ENCODE measurements around the gene P2RX3.
"Not testable (repeated sequence)": the region's sequence is repeated elsewhere in the genome, so short reads cannot be mapped to it uniquely, and the experiment has no call there.

Gene P2RX3

DNA sequence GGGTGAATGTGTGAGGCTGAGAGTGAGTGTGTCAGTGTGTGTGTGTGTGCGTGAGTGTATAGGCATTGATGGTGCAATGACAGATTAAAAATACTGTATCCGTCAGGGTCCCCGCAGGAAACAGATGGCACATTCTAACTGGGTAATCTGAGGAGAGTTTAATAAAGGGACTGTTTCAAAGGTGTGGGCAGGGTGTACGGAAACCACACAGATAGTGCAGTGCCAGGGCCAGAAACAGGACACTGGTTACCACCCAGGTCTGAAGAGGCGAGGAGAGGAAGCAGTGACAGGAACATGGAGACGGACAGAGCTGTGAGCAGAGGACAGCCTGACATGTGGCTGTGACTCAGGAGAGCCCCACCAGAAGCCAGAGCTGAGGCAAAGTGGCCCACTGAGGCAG, 16.5 kb downstream of the P2RX3 start:
- no peak for DNase-seq

DNA sequence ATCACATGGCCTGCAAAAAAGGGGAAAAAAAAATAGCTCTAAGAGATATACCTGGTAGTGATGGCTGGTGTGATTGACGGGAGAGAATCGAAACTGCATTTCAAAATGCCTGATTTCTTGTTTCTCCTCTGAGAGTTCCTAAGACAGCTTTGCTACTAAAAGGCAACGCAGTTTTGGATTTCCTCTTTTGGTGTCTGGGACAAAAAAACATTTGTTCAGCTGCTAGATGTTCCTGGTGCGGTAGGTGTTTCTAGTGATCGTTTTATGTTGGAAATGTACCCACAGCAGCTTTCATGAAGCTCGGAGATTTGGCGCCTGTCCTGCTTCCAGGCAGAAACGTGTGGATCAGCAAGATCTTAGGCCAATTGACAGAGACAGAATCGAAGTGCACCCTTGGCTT, 18.1 kb downstream of the P2RX3 start:
- no peak for DNase-seq

DNA sequence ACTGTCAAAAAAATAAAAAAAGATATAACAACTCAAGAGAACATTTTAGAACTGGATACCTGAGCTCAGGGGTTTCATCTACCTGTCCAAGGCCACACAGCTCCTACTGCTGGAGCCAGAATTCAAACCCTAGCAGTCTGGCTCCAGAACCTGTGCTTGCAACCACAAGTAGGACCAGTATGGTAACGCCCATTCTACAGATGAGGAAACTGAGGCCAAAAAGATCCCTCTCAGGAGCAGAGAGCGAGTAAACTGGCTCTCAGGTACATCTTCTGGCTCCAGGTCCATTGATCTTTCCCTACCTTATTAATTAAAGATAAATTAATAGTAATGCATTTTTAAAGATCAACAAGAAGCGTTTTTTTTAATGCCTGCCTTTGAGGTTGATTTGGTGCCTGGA, 19.2 kb downstream of the P2RX3 start:
- DNase-seq: no peak

DNA sequence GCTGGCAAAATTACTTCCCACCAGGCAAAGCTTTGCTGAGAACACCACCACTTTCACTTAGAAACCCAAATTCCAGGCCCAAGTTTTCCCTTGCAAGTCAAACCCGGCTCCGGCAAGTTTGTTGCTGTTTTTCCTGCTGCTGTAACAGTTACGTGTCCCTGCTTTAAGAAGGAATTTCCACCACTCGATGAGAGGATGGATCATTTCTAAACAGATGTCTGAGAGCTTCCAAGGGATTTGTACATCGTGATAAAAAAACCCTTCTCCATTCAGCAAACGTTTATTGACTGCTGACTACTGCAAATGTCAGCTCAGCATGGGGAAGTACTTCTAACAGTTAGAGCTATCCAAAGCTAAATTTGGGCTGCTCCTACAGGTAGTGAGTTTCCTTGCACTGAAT, 19.7 kb downstream of the P2RX3 start:
- DNase-seq: no peak

DNA sequence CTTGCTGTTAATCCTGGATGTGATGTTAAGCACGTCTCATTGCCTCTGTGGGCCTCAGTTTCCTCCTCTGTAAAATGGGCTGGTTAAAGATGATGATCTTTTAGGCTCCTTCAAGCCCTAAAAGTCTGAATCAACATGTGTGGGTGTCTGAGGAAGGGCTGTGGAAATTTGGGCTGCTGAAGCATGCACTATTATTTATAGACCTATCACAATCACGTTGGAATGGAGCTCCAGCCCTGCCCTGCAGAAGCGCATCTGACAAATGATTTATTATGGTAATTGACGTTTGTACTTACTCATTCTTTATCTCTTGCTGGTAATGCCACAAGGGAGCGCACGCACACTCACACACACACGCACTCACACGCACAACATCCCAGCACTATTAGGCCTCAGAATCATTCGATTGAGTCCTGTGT, 20.4 kb downstream of the P2RX3 start:
- DNase-seq: no peak

DNA sequence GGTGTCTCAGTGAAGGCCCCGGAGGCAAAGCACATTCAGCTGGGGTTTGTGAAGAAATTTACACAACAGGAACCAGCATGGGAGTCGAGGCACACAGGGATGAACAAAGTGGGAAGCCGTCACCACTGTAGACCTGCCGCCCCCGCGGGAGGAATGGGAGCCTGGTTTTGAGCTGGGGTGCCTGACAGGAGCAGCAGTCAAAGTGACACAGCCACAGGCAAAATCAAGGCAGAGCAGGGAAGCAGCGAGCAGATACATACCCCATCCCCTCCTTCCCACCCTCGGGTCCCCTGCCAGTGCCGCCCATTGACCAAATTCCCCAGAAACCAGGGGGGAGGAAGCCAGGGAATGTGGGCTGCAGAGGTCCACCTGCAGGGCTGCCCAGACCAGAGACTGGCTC, 20.8 kb downstream of the P2RX3 start:
- DNase-seq: no peak

DNA sequence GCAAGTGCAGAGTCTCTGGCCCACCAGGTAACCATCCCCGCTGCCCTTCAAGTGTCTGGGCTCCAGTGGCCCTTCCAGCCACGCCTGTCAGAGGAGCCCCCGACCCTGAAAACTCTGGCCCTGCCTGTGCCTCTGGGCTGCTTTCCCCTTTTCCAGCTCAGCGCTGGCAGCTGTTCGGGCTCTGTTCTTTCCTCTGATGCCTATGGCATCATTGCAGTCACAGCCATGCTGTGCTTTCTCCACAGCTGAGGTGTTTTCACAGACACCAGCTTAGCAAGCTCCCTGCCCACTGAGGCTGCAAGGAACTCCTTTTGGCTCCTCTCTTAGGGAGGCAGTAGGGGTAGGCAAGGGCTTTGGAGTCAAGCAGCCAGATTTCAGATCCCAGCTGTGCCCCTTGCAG, 21.2 kb downstream of the P2RX3 start:
- DNase-seq: no peak

DNA sequence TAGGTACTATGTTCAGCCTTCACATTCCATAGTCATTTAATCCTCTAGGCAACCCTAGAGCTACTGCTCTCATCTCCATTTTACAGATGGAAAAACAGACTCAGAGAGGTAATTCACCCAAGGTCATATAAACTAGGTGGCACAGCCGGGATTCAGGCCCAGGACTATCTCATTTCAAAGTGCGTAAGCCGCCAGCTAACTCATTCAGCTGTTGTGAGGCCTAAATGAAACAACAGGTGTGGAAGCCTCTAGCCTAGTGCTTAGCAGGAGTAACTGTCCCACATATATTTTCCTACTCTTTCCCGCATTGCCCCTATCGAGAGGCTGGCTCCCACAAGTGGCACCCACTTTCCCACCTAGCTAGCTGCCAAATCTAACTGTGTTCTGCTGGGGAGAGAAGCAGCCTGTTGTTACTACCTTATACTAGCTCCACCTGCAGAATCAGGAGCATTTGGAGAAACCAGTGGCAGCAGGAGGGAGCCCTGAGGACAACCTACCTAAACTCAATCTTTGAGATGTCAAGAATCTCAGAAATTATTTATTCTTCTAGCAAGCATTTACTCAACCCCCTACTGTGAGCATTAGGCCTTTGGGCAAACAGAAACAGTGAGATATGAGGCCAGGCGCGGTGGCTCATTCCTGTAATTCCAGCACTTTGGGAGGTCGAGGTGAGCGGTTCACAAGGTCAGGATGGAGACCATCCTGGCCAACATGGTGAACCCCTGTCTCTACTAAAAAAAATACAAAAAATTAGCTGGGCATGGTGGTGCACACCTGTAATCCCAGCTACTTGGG, 21.9 kb downstream of the P2RX3 start:
- no peak for DNase-seq

DNA sequence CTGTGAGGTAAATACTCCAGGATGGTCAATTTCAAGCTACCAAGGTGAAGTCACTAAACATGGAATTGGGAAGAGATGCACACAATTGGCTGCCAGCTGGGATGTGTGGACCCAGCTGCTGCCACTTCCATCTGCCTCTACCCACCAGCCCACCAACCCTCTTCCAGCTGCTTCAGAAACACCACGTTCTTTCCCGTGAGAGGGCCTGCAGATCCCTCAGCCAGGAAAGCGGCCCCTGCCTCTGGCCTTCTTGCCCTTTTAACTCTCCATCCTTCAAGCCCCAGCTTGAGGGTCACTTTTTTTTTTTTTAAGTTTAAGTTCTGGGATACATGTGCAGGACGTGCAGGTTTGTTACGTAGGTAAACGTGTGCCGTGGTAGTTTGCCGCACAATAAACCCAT, 22.8 kb downstream of the P2RX3 start:
- DNase-seq: no peak

DNA sequence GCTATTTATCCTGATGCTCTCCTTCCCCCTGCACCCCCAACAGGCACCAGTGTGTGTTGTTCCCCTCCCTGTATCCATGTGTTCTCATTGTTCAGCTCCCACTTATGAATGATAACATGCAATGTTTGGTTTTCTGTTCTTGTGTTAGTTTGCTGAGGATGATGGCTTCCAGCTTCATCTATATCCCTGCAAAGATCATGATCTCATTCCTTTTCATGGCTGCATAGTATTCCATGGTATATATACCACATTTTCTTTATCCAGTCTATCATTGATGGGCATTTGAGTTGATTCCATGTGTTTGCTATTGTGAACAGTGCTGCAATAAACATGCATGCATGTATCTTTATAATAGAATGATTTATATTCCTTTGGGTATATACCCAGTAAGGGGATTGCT, 23.3 kb downstream of the P2RX3 start:
- not testable (repeated sequence) for DNase-seq

DNA sequence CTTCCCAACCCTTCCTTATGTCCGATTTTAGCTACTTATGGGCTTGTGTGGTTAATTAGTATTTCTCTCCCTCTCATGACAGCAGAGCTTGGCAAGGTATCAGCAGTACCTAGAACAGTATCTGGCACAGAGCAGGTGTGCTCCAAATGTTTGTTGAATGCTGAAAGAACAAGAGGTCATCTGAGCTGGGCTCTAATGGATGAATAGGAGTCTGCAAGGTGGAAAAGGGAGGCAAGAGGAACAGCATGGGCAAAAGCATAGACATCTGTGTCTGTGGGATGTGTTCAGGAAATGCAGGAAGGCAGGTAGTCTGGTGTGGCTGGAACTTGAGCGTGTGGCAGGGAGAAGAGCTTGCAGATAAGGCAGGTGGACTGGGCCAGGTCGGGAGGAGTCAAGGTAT, 23.8 kb downstream of the P2RX3 start:
- no peak for DNase-seq

DNA sequence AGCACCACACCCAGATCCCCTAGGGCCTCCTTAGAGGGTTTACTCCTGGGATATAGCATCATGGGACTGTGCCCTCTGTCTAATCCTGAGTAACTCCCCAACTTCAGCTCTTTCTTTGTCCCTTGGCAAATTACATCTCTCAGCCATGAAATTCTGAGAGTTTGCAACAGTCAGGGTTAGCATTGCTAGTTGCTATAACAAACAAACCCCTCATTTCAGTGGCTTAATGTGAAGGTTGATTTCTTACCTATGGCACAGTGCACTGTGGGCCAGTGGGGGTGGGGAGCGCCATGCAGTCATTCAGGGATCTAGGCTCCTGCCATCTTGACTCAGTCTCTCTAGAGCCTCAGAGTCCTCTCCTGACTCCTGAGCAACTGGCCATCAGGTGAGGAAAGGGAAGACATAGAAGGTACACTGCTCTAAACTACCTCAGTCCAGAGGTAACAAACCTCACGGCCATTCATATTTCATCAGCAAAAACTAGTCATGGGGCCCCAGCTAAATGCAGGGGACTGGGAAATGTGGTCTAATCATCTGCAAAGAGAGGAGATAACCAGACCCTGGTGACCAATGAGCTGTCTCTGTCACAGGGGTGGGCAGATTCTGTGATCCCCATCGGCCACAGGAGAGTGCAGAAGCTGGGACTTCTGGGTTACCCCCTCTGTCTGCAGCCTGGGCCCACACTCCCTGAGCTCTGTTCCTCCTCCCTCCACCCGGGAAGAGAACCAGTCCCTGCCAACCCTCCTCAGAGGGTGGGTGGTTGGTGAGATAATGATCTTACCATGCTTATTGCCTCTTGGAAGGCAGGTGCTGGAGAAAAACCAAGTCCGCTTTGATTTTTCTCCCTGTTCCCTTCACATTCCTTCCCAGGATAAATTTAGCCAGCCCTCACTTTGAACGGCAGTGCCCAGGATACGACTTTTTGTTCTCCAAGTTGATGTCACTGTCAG, 25.3 kb downstream of the P2RX3 start:
- no peak for DNase-seq

DNA sequence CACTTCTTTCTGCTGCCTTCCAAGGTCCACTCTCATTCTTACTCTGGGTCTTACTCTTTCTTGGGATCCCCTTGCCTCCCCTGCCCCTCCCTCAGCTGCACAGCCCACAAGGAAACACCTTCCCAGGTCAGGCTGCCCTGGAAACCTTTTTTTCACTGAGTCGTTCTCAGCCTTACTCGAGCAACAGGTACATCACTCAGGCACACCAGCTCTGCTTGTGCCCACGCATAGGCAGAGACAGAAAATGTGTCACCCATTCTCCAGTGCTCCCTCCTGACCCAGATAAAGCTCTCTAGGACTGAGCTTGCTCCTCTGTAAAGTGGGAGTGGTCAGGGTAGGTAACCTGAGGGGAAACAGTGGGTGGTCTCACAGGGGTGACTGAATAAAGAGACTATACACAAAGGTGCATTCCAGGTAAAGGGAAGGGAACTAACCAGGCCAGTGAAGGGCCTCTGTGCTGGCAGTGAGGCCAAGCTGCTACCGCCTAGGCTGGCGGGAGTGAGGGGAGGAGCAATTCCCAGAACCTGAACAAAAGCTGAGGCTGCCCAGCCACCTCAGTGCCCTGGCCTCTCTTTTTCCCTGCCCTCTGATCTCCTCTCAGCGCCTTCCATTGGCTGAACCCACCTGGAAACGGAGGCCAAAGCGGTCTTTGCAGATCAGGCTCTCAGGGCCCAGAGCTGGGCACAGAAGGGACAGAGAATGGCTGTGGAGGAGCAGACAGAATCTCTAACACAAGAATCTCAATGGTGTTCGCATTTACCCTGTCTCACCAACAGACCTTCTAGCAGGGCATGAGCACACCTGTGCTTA, 26.9 kb downstream of the P2RX3 start:
- no peak for DNase-seq

DNA sequence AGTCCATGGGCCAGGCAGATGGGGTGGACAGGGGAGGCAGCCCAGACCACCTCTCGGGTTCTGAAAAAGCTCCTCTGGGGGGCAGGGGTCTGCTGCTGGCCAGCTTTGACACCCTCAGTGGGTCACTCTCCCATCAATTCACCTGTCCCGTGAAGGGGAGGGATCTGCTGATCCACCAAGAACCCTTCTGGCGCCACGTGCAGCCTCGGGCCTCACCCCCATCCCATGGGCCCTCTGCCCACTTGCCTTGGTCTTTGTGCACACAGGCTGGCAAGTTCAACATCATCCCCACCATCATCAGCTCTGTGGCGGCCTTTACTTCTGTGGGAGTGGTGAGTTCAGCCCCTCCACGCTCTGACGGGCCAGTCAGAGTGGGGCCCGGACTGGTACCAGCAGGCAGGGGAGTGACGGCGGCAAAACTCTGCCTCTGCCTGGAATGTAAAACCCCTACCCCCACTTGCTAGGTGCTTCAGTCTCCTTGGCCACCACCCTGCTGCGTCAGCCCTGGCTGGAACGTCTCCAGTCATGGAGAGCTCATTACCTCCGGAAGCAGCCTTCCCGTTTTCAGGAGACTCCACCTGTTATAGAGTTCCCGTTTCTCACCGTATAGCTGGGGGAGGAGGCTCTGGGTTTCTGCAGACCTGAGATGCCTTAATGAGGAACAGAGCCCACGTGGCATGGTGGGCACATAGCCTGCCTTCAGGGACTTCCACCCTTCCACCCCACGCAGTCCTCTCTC, 30.1 kb downstream of the P2RX3 start:
- no peak for DNase-seq

DNA sequence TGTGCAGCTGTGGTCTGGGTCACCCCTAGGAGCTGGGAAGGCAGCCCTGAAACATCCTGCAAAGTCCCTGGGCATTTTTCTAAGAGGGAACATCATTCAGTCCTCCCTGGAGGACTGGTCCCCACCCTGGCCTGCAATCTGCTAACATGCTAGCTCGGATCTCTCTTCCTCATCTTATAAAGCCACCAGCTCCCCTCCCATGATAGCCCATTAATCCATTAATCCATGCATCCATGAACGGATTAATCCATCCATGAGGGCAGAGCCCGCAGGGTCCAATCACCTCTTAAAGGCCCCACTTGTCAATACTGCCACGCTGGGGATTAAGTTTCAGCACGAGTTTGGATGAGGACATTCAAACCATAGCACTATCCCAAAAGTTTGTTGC, 30.7 kb downstream of the P2RX3 start:
- DNase-seq: no peak

DNA sequence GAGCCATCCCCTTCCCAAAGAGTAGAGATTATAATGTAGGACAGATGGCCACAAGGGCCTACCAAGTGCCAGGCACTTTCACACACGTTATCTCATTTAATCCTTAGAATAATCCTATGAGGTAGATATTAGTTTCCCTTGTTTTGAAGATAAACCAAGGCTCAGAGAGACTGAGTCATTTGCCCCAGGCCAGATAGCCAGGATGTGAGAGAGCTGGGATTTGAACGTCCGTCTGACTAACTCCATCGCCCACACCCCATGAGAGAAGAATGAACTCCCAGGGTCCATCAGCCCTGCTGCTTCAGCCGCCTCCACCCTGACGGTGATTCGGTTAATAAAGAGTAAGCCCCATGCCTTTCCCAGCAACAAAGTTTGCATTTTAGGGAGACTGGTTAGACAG, 32.1 kb downstream of the P2RX3 start:
- no peak for DNase-seq

DNA sequence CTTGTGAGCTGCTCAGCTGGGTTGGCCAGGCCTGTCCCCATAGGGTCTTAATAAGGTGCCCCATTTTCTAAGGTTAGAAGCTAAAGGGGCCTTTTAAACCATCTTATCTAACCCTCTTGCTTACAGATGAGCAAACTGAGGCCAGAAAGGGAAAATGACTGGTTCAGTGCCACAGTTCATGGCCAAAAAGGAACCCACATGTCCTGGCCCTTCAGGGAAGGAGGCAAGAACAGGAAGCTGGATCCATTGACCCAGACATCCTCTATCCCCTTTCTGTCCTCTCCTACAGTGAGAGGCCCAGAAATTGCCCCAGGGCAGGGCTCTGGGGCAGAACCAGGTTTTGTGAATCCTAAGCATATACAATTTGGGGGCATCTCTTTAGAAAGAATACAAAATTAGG, 32.8 kb downstream of the P2RX3 start:
- no peak for DNase-seq

DNA sequence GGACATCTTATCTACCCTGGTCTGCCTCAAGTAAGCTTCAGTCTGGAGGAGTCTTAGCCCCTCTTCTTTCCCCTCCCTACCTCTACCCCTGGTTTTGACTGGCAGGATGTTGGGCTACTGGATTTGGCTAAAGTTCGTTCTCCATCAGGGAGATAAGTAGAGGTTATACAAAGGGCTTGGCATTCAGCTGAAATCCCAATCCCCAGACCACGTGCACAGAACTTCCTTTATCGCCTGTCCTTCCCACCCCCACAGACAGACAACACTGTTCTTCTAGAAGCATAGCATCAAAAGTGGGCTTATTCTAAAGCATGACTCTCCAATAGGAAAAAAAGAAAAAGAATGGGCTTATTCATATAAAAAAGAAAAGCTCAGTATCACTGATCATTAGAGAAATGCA, 35.0 kb downstream of the P2RX3 start:
- DNase-seq: no peak

DNA sequence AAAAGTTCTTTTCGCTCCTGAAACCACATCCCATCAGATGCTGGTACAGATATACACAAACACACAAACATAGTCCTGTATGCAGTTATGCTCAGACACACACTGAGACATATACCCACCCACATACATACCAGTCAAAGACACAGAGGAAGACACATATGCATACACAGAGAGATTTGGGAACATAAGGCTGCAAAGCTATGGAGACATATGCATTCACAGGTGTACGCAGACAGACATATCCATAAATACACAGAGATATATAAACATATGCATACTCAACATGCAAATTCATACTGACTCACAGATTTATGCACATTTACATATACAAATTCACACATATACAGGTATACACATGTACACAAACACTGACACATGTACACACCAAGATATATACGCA, 36.8 kb downstream of the P2RX3 start:
- DNase-seq: no peak

DNA sequence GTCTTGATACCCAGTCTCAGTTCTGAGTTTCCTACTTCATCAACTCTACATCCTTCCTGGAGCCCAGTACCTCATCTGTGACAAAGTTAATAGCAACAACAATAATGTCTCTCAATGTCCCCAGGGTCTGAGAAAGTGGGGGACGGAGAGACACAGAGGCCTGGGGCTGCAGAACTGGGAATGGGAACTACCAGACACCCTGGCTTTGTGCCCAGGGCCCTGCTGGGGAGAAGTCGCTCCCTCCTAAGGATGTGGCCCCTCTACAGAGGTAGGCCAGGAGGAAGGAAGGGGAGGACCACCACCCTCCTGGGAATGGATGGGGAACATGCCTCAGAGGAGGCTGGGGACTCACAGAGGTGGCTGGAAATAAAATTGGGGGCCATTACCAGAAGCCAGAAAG, 37.3 kb downstream of the P2RX3 start:
- no peak for DNase-seq

DNA sequence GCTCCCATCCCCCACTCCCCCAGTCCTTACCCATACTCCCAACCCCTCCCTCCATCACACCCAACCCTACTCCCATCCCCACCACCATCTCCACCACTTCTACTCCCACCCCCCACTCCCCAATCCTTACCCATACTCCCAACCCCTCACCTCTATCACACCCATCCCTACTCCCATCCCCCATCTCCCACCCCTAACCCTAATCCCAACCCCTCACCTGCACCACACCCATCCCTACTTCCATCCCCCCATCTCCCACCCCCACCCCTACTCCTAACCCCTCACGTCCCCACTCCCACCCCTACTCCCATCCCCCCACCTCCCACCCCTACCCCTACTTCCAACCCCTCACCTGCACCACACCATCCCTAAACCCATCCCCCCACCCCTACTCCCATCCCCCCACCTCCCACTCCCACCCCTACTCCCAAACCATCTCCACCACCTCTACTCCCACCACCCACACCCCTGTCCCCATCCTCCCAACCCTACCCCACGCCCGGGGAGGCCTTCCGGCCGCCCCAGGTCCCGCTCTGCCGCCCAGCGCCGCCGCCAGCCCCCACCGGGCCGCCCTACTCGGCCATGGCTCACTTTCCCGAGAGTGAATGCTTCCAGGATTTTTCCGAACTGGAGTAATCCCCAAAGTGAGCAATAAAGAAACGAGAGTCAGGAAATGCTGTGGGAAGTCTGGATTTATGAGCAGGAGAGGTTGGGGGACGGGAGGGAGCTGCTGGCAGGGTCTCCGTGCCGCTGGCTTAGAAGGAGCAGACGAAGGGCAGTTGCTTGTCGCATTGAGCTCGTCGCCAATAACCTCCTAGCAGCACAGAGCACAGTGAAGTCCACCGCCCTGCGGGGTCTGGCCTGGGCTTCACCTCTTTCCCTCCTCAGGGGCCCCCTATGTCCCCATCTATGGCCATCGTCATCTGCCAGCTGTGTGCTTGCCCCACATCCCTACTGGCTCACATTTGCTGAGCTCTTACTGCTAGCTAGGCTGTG, 38.2 kb downstream of the P2RX3 start:
- no peak for DNase-seq
